Measurements from ENCODE around the gene VSIG1.

Gene VSIG1

DNA sequence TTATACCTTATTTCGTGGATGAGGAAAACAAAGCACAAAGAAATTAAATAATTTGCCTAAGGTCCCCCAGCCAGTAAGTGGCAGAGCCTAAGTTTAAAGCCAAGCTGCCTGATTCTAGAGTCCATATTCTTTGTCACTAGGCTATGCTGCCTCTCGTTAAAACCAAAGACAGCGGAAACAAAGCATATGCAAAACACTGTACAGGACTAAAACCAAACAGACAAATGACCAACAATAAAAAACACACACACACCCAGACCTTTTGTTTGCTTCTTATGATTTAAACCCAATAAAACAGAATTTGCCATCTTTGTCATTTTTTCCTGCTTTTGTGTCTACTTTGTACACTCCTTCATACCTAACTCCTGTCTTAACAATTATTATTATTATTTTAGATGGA lies 10.1 kb upstream of the VSIG1 start:
- H3K4me3 ChIP-seq (ENCODE audit: low read depth, low read length): no peak overlapping the region
- TF ChIP-seq, protein P1, sequence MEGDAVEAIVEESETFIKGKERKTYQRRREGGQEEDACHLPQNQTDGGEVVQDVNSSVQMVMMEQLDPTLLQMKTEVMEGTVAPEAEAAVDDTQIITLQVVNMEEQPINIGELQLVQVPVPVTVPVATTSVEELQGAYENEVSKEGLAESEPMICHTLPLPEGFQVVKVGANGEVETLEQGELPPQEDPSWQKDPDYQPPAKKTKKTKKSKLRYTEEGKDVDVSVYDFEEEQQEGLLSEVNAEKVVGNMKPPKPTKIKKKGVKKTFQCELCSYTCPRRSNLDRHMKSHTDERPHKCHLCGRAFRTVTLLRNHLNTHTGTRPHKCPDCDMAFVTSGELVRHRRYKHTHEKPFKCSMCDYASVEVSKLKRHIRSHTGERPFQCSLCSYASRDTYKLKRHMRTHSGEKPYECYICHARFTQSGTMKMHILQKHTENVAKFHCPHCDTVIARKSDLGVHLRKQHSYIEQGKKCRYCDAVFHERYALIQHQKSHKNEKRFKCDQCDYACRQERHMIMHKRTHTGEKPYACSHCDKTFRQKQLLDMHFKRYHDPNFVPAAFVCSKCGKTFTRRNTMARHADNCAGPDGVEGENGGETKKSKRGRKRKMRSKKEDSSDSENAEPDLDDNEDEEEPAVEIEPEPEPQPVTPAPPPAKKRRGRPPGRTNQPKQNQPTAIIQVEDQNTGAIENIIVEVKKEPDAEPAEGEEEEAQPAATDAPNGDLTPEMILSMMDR (IDR thresholded peaks at IDR 0.05; ENCODE audit: low read depth, low read length): no peak

DNA sequence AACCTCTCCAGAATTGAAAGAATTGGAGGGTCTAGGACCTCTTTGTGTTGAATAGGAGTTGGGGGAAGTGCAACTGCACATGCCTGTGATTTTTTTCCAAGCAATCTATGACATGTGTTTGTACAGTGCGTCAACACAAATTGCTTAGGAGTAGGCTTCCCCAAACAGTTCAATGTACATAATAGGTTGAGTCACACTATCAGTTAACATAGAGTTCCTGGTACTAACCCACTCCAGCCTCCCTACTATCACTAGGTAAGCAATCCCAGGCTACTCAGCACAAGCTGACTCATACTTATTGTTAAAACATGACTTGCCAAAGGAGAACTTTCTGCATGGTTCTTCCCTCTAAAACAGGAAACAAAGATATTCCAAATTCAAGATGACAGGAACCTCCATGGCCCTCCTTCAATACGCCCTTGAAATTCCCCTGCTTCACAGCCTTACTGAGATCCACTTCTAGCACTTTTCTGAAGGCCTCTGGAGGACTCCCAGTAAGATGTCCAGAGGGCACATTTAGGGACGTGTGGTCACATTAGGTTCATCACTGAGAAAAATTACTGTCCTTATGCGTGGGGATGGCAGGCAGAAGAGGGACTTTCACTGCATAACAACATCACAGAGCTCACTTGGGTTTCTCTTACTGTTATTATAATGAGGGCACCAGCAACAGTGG lies 8.4 kb upstream of the VSIG1 start:
- H3K4me3 ChIP-seq (ENCODE audit: low read depth, low read length): no peak overlapping the region
- TF ChIP-seq, protein P1 (IDR thresholded peaks at IDR 0.05; ENCODE audit: low read depth, low read length): no peak

- TF ChIP-seq, protein P1 (IDR thresholded peaks at IDR 0.05; ENCODE audit: low read depth, low read length): no peak
- no peak overlapping the region for H3K4me3 ChIP-seq (ENCODE audit: low read depth, low read length)
Observed at GRCh38 chrX:108049649-108050048, 4.8 kb downstream of the VSIG1 start.

DNA sequence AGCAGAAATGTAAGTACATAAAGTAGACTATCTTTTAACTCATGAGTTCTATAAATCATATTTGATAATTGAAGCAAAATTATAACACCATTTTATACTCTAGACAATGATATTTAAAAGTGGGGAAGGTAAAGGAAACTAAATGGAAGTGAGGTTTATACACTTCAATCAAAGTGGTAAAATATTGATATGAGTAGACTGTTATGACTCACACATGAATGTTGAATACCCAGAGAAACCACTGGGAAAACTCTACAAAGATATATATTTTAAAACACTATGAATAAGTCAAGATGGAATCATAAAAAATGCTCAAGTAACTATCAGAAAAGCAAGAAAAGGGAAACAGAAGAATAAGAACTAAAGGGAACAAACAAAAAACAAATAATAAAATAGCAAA lies 8.4 kb downstream of the VSIG1 start:
- TF ChIP-seq, protein P1 (IDR thresholded peaks at IDR 0.05; ENCODE audit: low read depth, low read length): no peak

GRCh38 chrX:108055546-108055945 lies 10.7 kb downstream of the VSIG1 start:
- TF ChIP-seq, protein P1 (IDR thresholded peaks at IDR 0.05; ENCODE audit: low read depth, low read length): no peak
- H3K4me3 ChIP-seq (ENCODE audit: low read depth, low read length): no peak overlapping the region

More for the DNA sequence above, 8.4 kb downstream of the VSIG1 start:
- H3K4me3 ChIP-seq (ENCODE audit: low read depth, low read length): no peak overlapping the region

GRCh38 chrX:108059801-108060200 lies 14.9 kb downstream of the VSIG1 start:
- no peak overlapping the region for H3K4me3 ChIP-seq (ENCODE audit: low read depth, low read length)
- TF ChIP-seq, protein P1 (IDR thresholded peaks at IDR 0.05; ENCODE audit: low read depth, low read length): no peak

DNA sequence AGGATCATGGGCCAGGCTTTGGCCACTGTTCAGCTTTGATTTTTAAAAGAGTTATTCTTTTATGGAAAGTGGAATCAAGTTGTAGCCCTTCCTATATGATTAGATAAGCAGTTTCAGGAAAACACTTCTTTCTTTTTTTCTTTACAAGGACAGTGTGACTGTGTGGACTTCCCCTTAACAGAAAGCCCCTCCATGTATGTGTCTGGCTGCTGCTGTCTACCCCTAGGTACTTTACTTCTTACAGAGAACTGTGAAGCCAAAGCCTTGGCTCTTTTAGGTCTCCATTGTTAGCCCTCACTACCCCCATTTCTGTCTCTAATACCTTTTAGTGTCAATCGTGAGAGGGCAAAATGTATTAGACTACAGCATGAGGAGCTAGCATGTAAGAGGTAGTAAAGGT lies 19.1 kb downstream of the VSIG1 start:
- TF ChIP-seq, protein P1 (IDR thresholded peaks at IDR 0.05; ENCODE audit: low read depth, low read length): no peak
- no peak overlapping the region for H3K4me3 ChIP-seq (ENCODE audit: low read depth, low read length)

Measured in WI38 (cell line).